Measurements from ENCODE around the gene SEZ6L.
A peak's percentile ranks its signal among the peaks of the same experiment; 100 is the strongest.

The SEZ6L gene

DNA sequence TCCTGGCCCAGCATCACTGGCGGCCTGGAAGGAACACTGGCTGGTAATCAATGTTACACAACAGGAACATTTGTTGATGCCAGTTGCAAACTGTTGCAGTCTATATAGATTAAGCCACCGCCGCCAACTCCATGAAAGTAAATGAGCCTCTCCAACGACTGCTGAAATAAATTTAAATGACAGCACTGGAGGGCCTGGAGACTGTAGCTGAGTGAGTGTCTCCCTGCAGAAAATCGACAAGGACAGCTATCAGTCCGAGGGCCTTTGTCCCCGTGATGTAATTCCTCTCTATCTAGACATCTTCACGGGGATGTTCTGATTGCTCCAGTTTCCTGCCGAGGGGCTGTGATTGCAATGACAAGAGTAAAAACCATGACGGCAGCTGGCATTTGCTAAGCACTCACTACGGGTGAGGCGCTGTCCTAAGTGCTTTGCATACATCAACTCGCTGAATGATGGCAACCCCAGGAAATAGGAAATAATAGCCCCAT, 120.4 kb downstream of the SEZ6L start:
- no peak for FAIRE-seq
- DNase-seq (ENCODE audit: insufficient read length, low spot score), result no peak

DNA sequence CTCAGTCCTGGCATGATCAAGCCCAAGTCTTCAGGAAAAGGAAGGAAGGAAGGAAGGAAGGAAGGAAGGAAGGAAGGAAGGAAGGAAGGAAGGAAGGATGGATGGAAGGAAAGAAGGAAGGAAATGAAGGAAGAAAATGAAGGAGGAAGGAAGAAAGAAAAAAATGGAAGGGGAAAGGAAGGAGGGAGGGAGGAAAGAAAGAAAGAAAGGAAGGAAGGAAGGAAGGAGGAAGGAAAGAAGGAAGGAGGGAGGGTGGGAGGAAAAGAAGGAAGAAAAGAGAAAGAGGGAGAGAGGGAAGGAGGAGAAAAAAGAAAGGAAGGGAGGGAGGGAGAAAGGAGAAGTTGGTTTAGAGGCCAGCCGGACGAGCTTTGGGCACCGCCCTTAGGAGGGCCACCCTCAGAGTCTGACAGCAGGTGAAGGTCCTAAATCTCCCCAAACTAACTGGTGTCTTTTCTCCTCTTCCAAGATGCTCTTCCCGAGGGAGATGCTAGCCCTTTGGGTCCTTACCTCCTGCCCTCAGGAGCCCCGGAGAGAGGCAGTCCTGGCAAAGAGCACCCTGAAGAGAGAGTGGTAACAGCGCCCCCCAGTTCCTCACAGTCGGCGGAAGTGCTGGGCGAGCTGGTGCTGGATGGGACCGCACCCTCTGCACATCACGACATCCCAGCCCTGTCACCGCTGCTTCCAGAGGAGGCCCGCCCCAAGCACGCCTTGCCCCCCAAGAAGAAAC, 122.8 kb downstream of the SEZ6L start:
- FAIRE-seq, result no peak

DNA sequence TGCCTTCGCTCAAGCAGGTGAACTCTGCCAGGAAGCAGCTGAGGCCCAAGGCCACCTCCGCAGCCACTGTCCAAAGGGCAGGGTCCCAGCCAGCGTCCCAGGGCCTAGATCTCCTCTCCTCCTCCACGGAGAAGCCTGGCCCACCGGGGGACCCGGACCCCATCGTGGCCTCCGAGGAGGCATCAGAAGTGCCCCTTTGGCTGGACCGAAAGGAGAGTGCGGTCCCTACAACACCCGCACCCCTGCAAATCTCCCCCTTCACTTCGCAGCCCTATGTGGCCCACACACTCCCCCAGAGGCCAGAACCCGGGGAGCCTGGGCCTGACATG, 123.4 kb downstream of the SEZ6L start:
- no peak for FAIRE-seq
- no peak for DNase-seq (ENCODE audit: insufficient read length, low spot score)

More for the DNA sequence above, 122.8 kb downstream of the SEZ6L start:
- DNase-seq (ENCODE audit: insufficient read length, low spot score), result no peak

DNA sequence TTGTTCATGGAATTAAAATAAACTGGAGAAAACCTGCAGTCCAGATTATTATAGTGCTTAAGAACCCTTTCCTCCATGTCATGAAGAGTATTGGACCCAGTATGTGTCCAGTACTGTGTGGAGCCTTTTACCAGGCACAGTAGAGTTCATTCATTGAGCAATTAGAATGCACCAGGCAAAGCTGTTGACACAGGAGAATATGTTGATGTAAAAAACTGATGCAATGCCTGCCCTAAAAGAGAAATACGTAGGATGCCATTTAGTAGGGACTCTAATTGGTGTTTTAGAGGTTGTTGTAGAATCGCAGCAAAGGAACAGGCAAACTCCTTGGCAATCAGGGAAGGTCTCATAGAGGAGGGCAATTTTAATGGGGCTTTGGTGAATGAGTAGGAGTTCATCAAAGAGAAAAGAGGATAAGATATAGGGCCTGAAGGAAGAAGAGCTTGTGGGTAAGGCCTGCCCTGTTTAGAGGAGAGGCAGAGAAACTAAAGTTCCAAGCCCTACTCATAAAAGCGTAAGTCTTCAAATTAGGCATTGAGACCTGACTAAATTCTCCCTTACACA, 126.4 kb downstream of the SEZ6L start:
- DNase-seq (ENCODE audit: insufficient read length, low spot score) (no peak), FAIRE-seq (no peak)

DNA sequence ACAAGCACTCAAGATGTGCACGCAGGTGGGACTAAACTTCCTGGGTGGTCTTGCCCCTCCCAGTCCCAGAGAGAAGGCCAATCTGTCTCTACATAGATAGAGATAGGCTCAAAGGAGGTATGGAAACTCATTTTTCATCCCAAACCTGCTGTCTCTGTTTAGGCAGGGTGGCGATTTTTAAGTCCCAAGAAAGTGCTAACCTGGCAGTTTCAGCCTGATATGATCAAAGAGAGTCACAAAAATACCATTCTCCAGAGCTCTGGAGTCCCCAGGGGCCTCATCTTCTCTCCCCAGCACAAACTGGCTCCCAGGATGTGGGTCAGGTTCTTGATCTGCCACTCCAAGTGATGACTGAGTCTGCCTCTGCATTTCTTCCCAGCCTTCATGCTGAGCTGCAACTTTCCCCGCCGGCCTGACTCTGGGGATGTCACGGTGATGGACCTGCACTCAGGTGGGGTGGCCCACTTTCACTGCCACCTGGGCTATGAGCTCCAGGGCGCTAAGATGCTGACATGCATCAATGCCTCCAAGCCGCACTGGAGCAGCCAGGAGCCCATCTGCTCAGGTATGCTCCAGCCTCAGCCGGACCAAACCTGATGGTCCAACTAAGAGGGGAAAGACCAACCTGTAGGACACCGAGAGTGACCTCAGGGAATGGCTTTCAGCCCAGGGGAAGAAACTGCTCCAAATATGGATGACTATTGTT, 129.5 kb downstream of the SEZ6L start:
- no peak for FAIRE-seq
- DNase-seq (ENCODE audit: insufficient read length, low spot score), result no peak

DNA sequence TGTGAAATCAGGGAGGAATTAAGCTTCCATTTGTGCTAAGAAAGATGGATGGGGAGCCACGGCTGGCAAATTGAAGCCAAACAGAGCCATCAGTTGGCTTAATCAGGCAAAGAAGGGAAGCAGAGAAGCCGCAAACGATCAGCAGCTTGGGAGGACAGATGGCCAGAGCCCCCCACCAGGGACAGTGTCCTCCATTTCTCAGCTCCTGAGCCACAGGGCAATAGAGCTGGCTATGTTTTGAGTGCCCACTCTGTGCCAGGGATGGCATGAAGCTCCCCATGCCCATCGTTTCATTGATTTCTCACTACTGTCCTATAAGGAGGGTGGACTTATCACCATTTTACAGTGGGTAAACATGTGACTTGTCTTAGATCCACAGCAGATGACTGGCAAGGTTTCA, 133.5 kb downstream of the SEZ6L start:
- DNase-seq (ENCODE audit: insufficient read length, low spot score) (no peak), FAIRE-seq (no peak)

DNA sequence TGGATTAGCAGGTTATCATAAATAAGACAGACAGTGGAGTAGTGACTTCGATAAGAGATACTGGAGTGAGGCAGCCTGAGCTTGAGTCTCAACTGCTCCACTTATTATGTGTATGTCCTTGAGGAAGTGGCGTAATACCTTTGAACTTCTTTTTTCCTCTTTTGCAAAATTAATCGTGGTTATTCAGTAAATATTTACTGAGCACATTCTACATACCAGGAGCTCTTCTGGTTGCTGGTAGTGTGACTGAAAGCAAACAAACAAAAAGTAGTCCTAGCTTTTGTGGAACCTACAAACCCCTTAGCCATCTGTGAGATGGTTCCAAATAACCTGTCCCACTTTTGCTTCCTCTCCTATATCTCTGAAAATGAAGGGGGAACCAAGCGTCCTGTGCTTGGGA, 134.2 kb downstream of the SEZ6L start:
- FAIRE-seq (no peak), DNase-seq (ENCODE audit: insufficient read length, low spot score) (no peak)

DNA sequence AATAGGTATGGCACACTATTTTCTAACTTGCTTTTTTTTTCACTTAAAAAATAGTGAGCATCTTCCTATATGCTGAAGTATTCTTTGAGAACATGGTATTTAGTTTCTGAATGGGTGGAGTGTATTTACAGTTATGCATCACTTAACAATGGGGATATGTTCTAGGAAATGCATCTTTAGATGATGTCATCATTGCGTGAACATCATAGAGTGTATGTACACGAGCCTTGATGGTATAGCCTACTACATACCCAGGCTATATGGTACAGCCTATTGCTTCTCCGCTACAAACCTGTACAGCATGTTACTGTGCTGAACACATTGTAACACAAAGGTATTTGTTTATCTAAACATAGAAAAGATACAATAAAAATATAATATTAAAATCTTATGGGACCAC, 135.5 kb downstream of the SEZ6L start:
- no peak for FAIRE-seq
- DNase-seq (ENCODE audit: insufficient read length, low spot score), result no peak

DNA sequence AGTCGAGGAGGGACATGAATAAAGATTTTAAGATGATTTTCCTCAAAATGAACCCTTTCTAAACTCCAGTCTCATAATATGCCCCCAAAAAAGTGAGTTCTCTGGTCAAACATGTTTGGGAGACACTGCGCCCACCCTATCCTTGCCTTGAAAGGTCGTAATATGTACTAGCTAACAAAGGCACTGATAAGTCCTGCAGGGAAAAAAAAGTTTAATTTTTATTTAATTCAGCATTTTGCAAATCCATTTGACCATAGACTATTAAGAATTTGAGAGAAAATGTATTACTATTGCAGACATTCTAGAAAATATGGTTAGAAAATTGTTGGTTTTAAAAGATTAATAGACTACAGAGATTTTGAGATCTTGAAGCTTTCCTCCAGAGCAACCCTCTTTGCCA, 139.2 kb downstream of the SEZ6L start:
- FAIRE-seq, result no peak
- DNase-seq (ENCODE audit: insufficient read length, low spot score), result no peak

DNA sequence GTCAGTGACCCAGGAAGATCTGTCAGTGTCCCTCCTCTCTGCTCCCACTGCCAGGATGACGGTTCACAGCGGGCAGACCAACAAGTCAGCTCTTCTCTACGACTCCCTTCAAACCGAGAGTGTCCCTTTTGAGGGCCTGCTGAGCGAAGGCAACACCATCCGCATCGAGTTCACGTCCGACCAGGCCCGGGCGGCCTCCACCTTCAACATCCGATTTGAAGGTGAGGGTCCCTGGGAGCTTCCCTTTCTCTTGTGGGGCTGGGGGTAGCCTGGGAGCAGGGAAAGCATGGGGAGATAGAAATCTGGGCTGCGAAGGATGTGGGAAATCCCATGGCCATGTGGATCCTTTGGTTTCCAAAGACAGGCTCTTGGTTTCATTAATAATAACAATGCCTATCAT, 141.4 kb downstream of the SEZ6L start:
- DNase-seq (ENCODE audit: insufficient read length, low spot score) (no peak), FAIRE-seq (no peak)

DNA sequence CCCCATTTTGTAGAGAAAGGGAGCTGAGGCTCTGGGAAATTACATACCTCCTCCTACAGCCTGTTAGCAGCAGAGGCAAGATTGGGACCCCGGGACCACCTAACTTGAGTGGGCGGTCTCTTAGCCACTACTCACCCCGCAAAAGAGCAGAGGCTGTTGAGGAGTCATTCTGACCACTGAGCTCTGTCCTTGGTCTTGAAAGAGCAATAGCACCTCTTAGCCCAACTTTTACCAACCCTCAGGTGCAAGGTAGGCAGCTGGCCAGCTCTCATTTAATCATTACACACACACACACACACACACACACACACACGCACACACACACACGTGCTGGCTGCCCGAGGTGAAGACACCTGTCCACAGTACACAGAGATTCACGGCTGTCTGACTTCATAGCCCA, 144.0 kb downstream of the SEZ6L start:
- DNase-seq (ENCODE audit: insufficient read length, low spot score) (no peak), FAIRE-seq (no peak)

DNA sequence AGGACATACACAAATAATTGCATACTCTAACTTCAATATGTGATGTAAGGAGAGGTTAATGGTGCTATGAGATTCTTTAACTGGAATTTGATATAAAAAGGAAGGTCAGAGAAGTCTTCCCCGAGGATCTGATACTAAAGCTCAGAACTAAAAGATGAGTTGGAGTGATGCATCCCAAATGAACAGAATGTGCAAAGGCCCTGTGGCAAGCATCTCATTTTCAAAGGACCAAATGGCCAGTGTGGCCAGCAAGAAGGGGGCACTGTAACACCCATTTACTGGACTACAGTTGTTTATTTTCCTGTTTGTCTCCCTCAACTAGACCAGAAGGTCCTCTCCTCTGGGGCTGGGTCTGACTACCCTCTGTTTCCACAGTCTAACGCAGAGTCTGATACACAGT, 144.9 kb downstream of the SEZ6L start:
- no peak for DNase-seq (ENCODE audit: insufficient read length, low spot score)
- FAIRE-seq, result no peak

DNA sequence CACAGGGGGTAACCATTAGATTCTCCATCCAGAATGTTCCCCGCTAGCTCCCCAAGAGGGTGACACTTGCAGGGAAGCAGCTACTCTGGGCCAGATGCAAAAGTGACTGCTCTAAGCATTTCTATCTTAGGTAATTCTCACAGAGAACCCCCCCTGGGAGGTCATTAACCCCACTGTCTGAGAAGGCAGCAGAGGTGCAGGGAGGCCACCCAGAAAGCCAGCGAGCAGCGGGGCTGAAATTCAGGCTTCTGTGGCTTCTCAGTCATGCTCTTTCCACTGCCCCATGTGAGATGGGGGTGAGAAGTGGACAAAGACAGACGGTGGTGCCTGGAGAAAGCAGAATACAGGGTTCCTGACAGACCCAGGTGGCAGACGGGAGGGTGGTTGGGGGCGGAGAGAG, 145.4 kb downstream of the SEZ6L start:
- FAIRE-seq (no peak), DNase-seq (ENCODE audit: insufficient read length, low spot score) (no peak)

DNA sequence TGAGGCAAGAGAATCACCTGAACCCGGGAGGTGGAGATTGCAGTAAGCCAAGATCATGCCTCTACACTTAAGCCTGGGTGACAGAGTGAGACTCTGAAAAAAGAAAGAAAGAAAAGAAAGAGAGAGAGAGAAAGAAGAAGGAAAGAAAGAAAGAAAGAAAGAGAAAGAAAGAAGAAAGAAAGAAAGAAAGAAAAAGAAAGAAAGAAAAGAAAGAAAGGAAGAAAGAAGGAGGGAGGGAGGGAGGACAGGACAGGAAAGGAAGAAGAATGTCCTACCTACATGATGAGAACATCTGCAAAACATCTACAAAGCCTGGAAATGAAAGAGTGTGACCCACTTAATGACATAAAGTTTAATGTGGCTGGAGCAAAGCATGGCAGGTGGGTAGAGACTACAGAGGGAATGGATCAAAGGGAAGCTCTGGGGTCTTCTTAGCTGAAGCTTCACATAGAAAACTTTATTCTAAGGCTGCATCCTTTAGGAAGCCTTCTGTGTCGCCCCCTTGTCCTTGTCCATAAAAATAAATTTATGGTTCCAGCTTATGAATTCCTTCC, 147.5 kb downstream of the SEZ6L start:
- DNase-seq (ENCODE audit: insufficient read length, low spot score), result no peak

DNA sequence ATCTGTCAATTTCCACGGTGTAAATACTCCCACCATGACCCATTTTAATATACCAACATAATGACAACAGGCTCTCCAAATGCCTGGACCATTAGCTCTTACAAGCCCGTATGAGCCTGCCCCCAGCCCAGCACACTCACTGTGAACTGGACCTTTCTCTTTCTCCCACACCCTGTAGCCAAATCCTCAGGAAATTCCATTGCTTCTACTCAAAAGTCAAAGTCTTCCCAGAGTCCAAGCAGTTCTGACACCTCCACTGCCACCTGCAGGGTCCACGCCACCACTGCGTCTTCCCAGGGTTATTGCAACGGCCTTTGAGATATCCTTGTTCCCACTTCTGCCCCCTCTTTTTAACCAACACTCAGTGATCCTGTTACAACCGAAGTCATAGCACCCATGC, 149.7 kb downstream of the SEZ6L start:
- FAIRE-seq (no peak), DNase-seq (ENCODE audit: insufficient read length, low spot score) (no peak)

More for the DNA sequence above, 147.5 kb downstream of the SEZ6L start:
- no peak for FAIRE-seq

DNA sequence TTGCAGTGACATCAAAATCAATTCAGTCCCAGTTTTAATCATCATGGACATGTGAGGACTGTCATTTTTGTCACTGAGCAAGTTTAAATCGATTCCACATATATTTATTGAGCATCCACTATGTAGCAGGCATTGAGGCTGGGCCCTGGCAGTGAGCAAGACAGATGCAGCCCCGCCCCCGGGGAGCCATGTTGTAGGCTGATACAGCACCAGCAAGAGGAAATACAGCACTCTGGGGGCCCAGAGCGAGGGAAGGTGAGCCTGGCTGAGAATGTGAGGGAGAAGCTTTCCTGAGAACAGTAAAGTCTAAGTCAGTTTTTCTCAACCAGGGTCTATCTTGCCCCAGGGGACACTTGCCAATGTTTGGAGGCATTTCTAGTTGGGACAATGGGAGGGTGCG, 151.2 kb downstream of the SEZ6L start:
- DNase-seq (ENCODE audit: insufficient read length, low spot score) (no peak), FAIRE-seq (no peak)

DNA sequence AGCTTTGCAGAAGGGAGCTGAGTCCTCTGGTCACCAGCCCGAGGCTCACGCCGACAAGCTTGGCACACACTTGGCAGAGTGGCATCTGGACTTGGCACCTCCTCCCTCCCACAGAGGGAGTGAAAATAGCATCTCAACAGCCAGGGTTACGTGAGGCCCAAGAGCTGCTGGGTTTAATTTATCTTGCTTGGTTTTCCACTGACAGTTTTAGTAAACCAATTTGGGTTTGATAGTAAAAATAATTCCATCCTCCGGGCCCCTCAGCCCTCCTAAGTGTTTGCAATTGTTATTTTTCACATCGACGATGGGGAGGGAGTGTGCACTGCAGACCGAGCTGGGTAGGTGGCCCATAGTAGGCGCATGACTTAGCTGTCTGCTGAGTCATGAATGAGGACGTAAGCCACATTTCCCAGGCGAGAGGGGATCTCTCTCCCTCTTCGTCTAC, 152.2 kb downstream of the SEZ6L start:
- no peak for FAIRE-seq
- peak; percentile 50 for DNase-seq (ENCODE audit: insufficient read length, low spot score)

DNA sequence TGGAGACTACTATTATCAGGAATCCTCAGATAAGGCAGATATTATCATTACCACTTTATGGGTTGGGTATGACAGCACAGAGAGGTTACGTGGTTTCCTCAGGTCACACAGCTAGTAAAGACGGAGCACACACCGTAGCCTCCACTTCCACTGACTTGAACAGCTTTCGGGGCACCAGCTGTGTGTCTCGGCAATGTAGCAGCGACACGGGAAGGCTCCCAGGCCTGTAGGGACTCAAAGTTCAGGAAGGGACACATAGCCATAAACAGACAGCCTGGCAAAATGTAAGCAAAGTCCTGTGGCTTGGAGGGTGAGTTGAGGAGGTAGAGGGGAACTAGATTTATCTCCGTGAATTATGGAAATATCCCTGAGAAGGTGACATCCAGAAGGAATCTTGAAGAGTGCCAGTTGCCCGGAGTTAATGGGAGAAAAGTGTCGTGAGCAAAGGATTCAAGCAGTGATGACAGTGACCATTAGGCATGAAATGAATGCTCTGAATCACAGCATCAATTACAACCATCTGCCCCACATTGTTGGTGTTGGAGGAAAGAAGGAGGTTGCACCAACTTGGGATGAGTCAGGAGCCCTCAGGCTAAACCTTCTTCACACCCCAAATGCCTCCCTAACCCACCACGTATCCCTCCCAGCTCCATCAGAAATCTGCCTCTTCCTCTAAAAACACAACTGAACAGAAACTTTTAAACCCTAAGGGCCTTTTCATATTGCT, 153.1 kb downstream of the SEZ6L start:
- FAIRE-seq, result peak; percentile 77
- peak; percentile 63 for DNase-seq (ENCODE audit: insufficient read length, low spot score)

DNA sequence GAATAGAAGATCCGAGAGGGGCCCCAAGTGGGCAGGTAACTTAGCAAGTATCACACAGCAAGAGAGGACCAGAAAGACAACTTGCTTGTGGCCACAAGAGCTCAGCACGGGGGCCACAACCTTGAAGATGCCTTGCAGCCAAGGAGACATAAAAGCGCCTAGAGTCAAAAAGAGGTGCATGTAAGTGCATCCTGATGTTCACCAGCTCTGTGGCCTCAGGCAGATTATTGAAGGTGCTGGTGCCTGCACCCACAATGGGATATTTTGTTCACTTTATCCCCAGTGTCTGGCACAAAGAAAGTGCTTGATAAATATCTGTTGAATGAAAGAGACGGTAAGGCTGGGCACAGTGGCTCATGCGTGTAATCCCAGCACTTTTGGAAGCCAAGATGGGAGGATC, 153.8 kb downstream of the SEZ6L start:
- FAIRE-seq (no peak), DNase-seq (ENCODE audit: insufficient read length, low spot score) (no peak)

DNA sequence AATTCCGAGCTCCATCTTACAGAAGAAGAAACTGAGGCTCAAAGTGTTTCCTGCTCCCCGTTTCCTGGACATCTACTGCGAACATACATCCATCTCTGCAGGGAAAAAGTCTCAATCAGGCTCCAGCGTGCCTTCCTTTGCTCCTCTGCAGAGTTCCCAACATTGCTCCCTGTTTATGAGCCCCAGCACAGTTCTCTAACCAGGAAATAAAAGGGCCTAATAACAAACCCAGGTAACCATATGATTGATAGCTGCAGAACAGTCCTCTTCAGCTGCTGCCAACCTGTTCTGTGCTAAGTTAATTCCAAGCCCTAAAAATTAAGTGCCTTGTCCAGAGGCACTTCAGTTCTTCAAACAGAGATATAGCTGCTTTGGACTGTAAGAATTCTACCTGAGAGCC, 154.9 kb downstream of the SEZ6L start:
- no peak for FAIRE-seq

DNA sequence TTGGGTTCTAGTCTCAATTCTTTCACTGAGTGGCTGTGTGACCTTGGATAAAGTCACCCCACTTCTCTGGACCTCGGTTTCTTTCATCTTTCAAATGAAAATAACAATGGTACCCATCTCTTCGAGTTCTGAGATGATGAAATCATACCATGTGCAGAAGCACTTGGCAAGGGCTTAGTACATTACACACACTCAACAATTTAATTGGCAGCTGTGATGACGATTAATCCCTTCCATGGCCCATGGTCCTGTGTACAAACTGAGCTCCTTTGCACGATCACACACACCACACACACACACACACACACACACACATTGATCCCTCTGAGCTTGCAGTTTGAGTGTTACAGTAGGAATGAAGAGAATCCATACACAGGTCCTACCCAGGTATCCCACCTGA, 156.4 kb downstream of the SEZ6L start:
- DNase-seq (ENCODE audit: insufficient read length, low spot score) (no peak), FAIRE-seq (no peak)

More for the DNA sequence above, 154.9 kb downstream of the SEZ6L start:
- no peak for DNase-seq (ENCODE audit: insufficient read length, low spot score)
